Raji (cell line): ENCODE data around the gene OLR1.

ENCODE experiments used
- POLR2A ChIP-seq: IDR thresholded peaks from 2 replicates; pipeline ENCODE4 v1.6.1; 2011; ENCODE audit warnings: low read depth, low read length, control low read depth; ENCODE audit not compliant: insufficient read depth

OLR1 gene

GRCh38 chr12:10171973-10172728 is at the start of gene OLR1:
Gene OLR1, minus strand, starts transcription at chr12:10172132. Its CDS starts 55 bp downstream, at chr12:10172077.
- TF ChIP-seq POLR2A, result no peak

DNA sequence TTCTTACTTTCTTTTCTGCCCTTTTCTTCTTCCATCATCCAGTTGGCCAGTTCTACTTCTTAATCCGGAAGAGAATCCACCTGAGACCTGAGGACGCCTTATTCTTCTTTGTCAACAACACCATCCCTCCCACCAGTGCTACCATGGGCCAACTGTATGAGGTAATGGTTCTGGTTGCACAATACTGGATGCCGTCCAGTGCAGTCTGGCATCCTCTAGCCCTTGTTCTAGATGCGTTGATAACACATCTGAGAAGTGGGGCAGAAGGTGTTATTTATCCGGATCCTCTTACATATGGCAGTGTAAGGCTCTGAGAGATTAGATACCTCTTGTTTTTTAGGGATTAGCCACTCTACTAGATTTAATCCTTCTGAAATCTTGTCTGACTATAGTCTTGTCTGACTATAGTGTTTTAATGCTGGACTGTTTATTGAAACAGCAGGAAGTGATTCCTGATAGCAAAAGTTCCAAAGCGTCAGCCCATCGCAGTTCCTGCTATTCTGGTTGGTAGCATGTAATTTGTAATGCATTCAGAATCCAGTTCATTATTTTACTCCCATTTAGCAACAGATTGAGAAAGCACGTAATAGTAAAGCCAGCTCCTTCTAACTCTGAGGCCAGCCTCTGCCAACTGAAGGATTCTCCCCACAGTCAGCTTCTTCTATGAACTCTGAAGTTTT is 48.6 kb upstream of the OLR1 start:
- no peak for TF ChIP-seq POLR2A

DNA sequence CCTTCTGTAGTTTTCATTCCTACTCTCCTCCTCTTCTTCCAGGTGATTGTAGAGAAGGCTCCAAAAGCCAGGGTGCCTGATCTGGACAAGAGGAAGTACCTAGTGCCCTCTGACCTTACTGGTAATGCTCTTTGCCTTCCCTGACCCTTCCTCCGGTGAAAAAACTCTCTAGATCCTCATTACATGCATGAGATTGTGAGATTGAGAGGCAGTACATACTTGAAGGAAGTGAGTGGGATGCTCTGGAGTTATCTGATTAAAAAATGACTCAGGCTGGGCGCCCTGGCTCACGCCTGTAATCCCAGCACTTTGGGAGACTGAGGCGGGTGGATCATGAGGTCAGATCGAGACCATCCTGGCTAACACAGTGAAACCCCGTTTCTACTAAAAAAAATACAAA is 46.1 kb upstream of the OLR1 start:
- TF ChIP-seq POLR2A, result no peak

DNA sequence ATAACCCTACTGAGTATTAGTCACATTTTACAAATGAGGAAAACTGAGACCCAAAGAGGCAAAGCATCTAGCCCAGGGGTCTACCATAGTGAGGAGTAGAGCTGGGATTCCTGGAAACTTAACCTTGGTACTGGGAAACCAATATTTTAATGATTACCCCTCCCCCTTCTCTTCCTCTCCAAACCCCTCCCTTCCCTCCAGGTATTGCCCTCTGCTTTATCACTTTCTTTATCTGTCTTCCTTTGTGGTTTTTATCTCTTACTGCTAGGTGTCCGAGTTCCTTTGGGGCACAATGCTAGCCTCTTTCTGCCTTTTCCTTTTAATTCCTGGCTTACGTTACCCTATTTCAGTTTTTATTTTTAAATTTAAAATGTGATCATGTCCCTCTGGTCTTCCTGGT is 43.5 kb upstream of the OLR1 start:
- TF ChIP-seq POLR2A, result no peak

GRCh38 chr12:10214895-10215267 is 42.9 kb upstream of the OLR1 start:
- TF ChIP-seq POLR2A, result no peak

- TF ChIP-seq POLR2A, result no peak
These were observed 42.4 kb upstream of the OLR1 start for GRCh38 chr12:10214136-10214894.

GRCh38 chr12:10213168-10214135 is 41.5 kb upstream of the OLR1 start:
- TF ChIP-seq POLR2A, result no peak

- no peak for TF ChIP-seq POLR2A
These were observed 40.8 kb upstream of the OLR1 start, which contains the start of gene GABARAPL1 for GRCh38 chr12:10212739-10213131. Gene GABARAPL1, plus strand, starts transcription at chr12:10212877. Its CDS starts 253 bp downstream, at chr12:10213130.

- TF ChIP-seq POLR2A, result no peak
These were observed 40.2 kb upstream of the OLR1 start for GRCh38 chr12:10211940-10212738.

- TF ChIP-seq POLR2A, result no peak
These were observed 39.4 kb upstream of the OLR1 start for GRCh38 chr12:10211101-10211939.

DNA sequence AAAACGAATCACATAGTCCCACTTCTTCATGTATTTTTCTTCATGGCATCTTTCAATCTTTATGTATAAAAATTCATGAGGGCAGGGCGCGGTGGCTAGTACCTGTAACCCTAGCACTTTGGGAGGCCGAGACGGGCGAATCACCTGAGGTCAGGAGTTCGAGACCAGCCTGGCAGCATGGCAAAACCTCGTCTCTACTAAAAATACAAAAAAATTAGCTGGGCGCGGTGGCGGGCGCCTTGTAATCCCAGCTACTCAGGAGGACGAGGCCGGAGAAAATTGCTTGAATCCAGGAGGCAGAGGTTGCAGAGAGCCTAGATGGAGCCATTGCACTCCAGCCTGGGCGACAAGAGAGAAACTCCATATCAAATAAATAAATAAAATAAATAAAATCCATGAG is 38.3 kb upstream of the OLR1 start:
- TF ChIP-seq POLR2A, result no peak

- TF ChIP-seq POLR2A, result no peak
These were observed 35.2 kb upstream of the OLR1 start for GRCh38 chr12:10207136-10207535.

- no peak for TF ChIP-seq POLR2A
These were observed 33.4 kb upstream of the OLR1 start for GRCh38 chr12:10205220-10205807.

DNA sequence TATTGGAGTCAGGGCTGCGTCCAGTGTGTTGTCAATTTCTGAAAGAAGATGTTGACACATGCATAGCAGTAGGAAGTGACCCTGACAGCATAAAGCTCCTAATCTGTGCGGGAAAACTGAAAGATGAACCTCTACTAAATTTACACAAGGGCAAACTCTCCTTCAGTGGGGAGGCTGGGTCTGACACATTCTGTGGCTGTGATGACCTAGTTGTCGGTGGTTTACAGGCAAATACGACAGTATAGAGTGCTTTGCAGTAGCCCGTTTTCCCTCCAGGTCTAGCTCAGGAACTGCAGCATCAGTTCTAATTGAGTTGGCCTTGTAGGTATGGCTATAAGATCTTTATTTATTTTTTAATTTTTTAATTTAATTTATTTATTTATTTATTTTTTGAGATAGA is 25.9 kb upstream of the OLR1 start:
- TF ChIP-seq POLR2A, result no peak
